Stimulated activated CD8-positive, alpha-beta memory T cell treated with anti-CD3 and anti-CD28 coated beads, Interleukin-4, amount 100 ng/mL, for 24 hours (primary cell): ENCODE data around the gene KIN.
"Not testable (repeated sequence)": the region's sequence is repeated elsewhere in the genome, so short reads cannot be mapped to it uniquely, and the experiment has no call there.

Source experiments
- DNase-seq: peaks from one replicate; pipeline ENCODE4 v3.0.0-alpha.2; 2020; ENCODE audit warnings: low read depth

KIN gene

GRCh38 chr10:7787857-7788638 lies at the start of gene KIN, which contains the start of gene ATP5F1C:
Gene KIN, minus strand, starts transcription at chr10:7787993. Its CDS starts 60 bp downstream, at chr10:7787933.
Gene ATP5F1C, plus strand, starts transcription at chr10:7788177. Its CDS starts 31 bp downstream, at chr10:7788208.
- peak; percentile 97 for DNase-seq

GRCh38 chr10:7836571-7836970 lies 48.8 kb upstream of the KIN start:
- no peak for DNase-seq

GRCh38 chr10:7834262-7834661 lies 46.5 kb upstream of the KIN start:
- DNase-seq = no peak

GRCh38 chr10:7833210-7833609 lies 45.4 kb upstream of the KIN start:
- DNase-seq = no peak

- DNase-seq = no peak
Measured at GRCh38 chr10:7832060-7832459, 44.3 kb upstream of the KIN start.

- no peak for DNase-seq
Measured at GRCh38 chr10:7829289-7829834, 41.6 kb upstream of the KIN start.

GRCh38 chr10:7826971-7827370 lies 39.2 kb upstream of the KIN start:
- no peak for DNase-seq

GRCh38 chr10:7824251-7824650 lies 36.5 kb upstream of the KIN start:
- no peak for DNase-seq

- no peak for DNase-seq
Measured at GRCh38 chr10:7819121-7819460, 31.3 kb upstream of the KIN start.

GRCh38 chr10:7818295-7819120 lies 30.7 kb upstream of the KIN start, which contains the start of gene TAF3:
Gene TAF3, plus strand, starts transcription at chr10:7818505. Its CDS starts 205 bp downstream, at chr10:7818710.
- peak; percentile 90 for DNase-seq

GRCh38 chr10:7817984-7818294 lies 30.1 kb upstream of the KIN start:
- DNase-seq = no peak

- DNase-seq = no peak
Measured at GRCh38 chr10:7817576-7817975, 29.8 kb upstream of the KIN start.

- no peak for DNase-seq
Measured at GRCh38 chr10:7813481-7813880, 25.7 kb upstream of the KIN start.

GRCh38 chr10:7811743-7812142 lies 23.9 kb upstream of the KIN start:
- DNase-seq = not testable (repeated sequence)

GRCh38 chr10:7811000-7811399 lies 23.2 kb upstream of the KIN start:
- DNase-seq = no peak

GRCh38 chr10:7810443-7810842 lies 22.6 kb upstream of the KIN start:
- DNase-seq = no peak

- no peak for DNase-seq
Measured at GRCh38 chr10:7808686-7809267, 21.0 kb upstream of the KIN start.

GRCh38 chr10:7804741-7805140 lies 16.9 kb upstream of the KIN start:
- DNase-seq = no peak

GRCh38 chr10:7804216-7804615 lies 16.4 kb upstream of the KIN start:
- DNase-seq = no peak

GRCh38 chr10:7802606-7803005 lies 14.8 kb upstream of the KIN start:
- DNase-seq = no peak

- no peak for DNase-seq
Measured at GRCh38 chr10:7797582-7797981, 9.8 kb upstream of the KIN start.

GRCh38 chr10:7795605-7796004 lies 7.8 kb upstream of the KIN start:
- DNase-seq = no peak
